GM19025 (cell line): Measurements from ENCODE around the gene CNGA3.
"Not testable (repeated sequence)": the region's sequence is repeated elsewhere in the genome, so short reads cannot be mapped to it uniquely, and the experiment has no call there.

Experiments used
- ATAC-seq: cut with Tn5 transposase; IDR thresholded peaks from one replicate; pipeline ENCODE4 v1.9.1; 2021; ENCODE audit warnings: mild to moderate bottlenecking, low read depth, moderate library complexity; ENCODE audit not compliant: unreplicated experiment

CNGA3 gene

DNA sequence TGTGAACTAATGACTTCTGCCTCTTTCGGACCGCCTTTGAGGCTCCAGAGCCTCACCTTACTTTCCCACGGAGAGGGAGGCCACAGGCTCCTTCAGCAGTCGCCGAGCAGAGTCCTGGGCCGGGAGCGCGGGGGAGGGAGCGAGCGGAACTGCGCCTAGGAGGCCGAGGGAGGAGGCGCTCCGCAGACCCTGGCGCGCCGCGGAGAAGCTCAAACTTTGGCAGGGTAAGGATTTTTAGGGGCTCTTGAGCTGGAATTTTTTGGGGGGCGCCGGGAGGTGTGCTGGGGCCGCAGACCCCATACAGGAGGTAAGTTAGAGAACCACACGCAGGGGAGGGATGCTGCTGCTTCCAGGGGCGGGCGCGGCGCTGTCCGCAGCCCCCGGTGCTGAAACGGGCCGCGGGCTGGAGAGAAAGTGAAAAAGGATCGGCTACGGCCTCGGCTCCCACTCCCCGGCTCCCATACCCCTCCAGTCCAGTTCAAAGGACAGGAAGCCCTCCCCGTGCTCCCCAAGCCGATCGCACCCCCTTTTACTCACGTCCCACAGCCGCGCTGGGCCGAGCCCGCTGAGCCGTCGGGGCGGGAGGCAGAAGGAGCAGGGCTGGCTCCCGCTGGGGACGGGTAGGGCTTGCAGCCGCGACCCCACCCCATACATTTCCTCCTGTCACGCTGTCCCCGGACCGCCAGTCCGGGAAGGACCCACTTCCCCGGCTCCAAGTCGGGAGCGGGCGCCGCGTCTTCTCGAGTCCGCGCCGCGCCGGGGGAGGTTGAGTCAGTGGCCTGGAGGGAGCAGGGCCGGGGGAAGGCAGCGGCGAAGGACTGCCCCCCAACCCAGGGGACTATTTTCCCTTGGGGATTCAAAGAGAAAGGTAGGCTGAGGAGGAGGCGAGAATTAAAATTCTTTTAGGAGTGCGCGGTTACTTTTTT is at the start of gene CNGA3:
CNGA3 (plus strand) TSS at position 146 of the 926 bp plus-strand sequence. CDS start 23,520 bp downstream, outside the sequence.
- no peak for ATAC-seq

DNA sequence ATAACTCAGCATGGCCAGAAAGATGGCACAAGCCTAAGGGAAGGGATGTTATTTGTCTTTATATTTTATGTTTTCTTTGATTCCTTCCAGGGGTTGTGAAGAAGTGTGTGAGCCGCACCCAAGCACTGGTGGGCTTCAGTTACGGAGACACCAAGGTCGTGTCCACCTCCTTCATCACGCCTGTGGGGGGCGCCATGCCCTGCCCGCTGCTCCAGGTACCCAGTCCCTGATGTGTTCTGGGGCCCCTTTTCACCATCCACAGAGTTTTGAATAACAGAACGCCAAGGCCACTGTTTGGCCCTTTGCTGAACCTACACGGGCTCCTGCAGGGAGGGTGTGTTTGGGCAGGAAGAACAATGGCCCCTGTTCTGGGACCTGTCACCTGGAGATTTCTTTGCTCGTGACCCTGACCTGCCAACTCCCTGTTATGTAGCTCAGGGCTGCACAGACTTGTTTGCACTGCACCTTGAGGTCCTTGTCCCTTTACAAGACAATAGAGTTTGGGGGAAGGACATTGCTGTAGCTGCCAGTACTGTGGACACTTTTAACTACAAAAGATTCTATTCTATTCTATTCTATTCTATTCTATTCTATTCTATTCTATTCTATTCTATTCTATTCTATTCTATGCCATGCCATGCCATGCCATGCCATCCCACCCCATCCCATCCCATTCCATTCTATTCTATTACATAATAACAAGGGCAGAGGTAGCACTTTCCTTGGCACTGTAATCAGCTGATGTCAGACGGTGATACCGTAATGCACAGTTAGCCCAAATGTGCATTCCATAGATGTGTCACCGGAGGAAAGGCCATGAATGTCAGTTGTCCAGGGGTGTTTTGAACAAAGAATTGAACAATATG is 48.2 kb upstream of the CNGA3 start:
- no peak for ATAC-seq

DNA sequence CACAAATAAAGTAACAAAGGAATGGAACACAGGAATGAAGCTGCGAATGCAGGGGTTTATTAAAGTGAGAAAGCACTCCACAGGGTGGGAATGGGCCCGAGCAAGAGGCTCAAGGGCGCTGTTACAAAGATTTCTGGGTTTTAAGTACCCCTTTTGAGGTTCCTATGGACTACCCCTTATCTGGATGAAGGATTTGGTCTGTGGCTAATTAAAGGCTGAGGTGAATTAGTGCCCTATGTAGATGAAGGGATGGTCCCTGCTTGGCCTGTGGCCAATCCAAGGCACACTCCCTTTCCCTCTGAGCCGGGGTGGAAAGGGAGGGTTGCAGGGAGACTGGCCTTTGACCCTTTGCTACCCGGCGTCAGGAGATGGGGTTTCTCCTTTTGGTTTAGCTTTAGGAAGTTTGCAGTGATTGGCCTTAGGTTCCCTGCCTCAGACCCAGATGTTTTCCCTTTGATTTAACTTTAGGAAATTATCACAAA is 47.5 kb upstream of the CNGA3 start:
- no peak for ATAC-seq

DNA sequence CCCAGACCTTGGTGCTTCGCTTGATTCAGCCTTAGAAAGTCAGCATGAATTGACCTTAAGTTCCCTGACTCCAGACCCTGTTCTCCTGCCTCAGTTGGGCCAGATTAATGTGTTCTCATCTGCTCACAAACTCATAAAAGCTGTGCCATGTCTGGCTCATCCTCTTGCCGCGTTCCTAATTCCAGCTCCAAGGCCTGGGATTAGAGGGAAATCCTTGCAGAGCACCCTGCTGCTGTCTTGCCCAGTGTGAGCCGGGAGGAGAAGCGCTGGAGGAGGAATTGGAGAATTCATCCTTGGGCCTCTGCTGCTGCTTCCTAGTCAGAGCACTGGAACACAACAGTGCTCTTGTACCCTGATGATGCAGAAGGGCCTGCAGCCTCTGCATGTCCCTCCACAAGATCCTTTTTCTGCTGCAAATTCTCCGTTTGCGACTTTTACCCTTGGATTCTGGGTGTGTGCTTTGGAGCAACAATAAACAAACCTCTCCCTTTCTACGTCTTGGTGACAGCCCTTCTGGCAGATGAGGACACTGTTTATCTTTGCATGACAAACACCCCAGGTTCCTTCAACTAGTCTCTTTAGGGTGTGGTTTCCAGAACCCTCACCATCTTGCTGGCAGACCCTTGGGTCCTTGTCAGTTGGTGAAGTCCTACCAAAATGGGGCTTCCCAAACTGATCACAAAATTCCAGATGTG is 46.9 kb upstream of the CNGA3 start:
- no peak for ATAC-seq

DNA sequence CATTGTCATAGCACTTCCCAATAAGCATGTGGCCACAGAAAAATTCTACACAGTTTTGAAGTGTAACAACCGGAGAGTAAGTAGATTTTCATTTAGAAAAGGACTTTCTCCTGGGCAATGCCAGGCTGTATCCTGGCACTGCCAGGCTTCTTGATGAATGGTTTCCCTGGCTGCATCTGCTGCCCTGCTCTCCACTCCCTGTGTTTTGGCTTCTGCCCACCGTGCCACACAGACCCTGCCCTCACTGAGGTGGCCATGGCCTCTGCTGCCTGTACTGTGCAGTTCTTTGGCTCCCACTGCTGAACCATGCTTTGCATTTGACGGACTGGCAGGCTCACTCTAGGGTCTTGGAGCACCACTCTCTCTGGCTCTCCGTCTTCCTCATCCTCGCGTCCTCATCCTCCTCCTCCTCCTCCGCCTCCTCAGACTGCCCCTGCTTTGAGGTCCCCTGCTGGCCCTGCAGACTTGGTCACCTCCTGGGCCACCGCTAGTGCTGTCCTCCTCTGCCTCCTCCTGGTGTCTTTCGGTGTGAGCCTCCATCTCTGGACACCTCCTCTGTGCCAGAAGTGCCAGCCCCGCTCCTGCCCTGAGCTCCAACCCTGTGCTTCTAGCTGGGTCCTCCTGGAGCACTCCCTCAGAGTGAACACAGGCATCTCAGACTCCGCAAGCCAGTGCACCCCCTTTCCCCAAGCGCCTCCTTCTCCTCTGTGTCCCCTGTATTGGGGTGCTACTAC is 45.9 kb upstream of the CNGA3 start:
- no peak for ATAC-seq

DNA sequence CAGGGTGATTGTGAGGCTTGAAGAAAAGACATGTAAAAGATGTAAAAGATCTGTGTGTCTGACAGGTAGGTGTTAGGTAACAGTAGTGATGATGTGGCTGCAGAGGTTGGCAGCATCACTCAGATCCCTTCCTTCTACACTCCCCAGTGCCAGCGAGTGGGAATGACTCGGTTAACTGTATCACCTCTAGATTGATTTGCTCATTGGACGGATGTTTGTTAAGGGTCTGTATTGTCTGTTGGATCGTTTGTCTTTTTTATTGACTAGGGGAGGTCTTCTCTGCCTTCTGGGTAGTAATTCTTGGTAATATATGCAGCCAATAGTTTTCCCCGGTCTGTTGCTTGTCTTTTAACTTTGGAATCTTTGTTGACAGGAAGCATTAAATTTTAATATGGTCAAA is 44.8 kb upstream of the CNGA3 start:
- ATAC-seq: no peak

DNA sequence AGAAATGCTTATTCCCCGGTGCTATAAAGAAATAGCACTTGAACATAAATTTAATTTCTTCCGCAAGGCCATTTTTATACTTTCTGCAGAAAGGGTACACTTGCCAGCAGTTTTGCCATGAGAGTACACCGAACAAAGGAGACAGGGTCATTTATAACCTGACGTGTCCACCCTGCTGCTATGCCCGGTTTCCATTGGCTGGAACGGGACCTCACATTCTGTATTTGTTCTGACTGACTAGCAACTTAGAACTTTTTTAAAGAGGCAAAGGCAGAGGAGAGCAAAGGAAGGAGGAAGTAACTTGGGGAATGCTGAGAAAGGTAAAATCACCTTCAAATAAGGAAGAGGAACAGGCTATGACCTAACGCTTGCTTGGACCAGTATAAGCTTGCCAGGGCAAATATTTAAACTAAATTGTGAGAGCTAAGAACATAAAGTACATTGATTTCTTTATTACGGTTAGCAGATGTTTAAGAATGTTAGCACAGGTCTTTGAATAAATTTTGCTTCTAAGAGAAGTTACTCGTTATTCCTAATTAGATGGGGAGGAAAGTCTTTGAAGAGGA is 39.0 kb upstream of the CNGA3 start:
- not testable (repeated sequence) for ATAC-seq

DNA sequence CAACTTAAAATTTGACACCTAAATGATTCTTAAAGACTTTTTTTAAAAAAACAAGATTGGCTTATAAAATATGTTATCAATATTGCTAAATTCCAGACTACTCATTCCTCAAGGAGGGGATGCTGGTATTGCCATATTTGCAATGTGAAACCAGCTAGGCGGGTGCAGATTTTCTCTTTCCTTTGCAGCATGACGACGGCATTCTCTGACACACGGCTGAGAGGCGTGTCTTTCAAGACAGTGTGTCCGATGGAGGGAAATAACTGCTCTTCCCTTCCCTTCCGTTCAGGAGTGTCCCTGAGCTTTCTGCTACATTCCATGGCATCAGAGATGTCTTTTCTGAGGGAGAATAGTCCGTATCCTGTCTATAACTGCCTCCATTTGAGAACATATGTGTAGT is 38.2 kb upstream of the CNGA3 start:
- no peak for ATAC-seq

DNA sequence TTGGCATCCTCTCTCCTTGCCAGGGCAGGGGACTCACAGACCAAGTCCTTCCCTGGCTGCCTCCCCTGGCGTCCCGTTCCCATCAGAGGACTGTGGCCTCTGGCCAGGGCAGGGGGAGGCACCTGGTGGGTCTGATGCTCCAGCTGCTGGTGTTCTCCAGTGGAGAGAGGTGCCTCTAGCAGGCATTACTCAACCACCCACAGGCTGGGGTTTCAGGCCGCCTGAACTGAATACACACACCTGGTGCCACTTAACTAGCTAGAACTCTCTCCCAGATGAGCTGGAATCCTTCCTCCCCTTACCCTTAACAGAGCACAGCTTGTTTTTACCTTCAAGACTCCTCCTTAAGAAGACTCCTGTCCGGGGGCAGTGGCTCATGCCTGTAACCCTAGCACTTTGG is 37.7 kb upstream of the CNGA3 start:
- ATAC-seq: no peak

DNA sequence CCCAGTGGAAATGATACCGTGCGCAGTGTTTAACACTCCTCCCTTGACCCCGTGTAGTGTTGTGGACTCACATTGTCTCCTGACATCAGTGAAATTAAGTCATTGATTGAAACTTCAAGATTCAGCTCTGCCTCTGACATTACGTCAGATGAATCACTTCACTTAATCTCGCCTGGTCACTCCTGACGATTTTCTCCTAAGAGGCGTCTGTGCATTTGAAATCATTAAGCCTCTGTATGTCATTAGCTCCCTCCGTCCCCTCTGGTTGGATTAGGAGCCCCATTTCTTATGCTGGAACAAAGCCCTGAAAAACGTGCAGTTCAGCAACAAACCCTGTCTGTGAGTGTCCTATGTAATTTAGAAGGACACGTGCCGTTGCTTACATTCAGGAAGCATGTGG is 36.7 kb upstream of the CNGA3 start:
- no peak for ATAC-seq

DNA sequence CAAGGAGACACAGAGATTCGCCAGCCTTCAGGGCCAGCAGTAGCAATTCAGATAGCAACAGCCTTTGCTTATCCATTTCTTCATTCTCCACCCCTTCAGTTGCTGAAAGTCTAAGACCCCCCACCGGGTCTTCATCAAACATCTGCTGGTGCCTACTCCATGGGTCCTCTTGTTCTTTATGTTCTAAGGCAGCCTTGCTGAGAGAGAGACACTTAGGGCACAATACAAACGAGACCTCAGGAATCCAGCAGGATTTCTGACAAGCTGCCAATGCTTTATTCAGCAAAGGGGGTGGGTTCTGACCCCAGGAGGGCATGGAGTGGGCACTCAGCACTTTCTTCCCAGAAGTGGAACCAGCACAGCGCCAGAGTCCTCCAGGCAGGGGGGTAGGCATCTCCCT is 36.2 kb upstream of the CNGA3 start:
- ATAC-seq: no peak

DNA sequence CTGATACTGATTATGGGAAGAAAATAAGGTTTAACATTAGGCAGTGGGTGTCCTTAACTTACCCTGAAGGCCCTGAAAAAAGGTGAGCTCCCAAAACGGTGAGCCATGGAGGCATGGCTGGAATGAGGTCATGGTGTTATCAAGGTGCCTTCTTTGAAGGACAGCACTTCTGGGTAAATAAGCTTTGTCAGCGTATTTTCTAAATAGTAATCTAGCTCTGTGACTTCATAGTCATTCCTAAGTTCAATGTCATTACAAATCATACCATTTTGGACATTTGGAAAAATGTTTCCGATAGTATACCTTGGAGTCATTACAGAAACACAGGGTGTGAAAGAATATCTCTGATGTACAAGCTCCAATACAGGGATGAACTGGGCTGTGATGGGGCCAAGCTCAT is 35.2 kb upstream of the CNGA3 start:
- ATAC-seq: no peak

DNA sequence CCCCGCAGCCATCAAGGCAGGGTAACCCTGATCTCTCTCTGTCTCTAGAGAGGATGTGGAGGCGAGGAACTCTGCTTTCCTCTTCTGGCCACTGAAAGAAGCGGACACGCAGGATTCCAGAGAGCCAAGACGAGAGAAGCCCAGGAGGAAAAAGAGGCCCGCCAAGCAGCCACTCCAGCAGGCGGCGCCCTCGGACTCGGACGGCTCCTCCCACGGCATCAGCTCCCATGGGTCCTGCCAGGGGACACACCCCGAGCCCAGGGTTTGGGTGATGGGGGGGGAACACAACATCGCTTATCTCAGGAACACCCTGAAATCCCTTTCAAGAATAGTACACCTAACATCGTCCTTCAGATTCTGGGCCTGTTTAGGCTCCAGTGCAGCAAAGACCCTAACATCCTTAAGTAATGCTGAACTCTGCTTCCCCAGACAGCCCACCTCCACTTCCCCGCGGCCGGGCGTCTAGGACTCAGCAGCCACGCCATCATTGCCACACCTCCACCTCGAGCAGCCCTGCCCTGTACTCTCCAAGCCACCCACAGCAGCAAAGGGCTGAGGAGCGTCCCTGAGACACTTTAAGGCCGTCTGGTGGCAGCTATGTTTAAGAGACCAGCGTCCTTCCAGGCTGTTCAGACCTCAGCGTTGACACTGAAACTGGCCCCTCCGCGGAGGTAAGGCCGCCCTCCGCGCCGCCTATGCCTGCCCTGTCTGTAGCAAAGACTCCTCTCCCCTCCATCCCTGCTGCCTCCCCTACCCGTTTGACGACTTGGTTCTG is 34.3 kb upstream of the CNGA3 start:
- no peak for ATAC-seq

DNA sequence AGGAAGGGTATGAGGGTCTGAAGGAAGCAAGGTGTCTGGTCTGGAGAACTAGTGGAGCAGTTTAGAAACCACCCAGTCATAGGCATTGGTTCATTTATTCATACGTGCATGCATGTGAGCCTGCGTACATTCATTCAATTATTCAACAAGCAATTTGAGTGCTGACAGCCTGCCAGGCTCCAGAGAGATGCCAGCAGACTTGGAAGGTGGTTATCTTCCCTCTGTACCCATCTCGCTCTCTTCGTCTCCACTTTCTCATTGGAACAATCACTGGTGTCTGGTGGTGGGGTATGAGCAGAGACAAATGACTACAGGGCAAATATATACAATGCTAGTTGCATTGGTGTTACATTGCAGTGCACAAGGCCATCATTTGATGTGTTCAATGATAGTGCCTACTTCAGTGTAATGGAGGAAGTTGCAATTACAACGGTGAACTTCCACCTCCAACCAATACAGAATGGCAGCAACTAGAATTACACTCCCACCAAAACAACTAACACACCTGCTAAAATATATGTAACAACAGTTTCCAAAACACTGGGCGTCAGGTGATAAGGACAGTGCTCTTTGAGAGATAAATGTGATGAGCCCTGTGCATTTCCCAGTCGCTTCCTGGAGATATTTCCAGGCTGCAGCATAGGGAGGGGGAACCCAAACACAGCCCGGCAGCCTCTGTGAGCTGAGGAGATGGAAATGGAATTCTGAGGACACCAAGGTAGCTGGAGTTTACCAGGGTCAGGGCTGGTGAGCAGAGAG is 32.6 kb upstream of the CNGA3 start:
- ATAC-seq: no peak

DNA sequence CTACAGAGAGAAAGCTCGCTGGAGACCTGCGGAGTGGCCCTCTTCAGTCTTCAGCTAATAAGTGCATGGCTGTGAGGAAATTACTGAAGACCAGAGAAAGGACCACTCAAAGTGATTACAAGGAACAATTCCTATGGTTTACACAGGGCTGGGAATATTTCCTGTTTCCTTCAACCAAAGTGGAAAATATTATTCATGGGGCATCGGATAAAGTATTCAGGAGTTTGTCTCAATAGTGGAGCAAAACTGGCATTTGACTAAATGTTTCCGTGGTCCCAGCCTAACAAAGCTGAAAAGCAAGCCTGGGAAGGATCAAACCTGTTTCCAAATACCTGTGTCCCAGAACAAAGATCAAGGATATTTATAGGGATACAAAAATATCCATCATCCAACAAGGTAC is 32.0 kb upstream of the CNGA3 start:
- ATAC-seq: no peak

DNA sequence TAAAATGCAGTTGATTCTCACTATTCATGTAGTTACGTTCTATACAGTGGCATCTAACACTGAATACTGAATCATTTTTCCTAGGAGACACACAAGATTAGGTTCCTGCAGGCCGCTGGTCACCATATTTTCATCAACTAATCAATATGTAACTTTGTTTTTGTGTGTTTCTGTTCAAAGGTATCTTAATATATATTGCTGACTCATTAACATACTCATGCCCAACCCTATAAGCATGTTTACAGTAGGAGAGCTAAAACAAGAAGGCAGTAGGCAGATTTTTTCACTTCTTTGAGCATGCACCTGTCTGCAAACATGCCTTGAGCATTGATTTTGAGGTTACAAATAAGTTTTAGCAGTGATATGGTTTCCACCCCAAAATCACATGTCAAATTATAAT is 30.3 kb upstream of the CNGA3 start:
- no peak for ATAC-seq

DNA sequence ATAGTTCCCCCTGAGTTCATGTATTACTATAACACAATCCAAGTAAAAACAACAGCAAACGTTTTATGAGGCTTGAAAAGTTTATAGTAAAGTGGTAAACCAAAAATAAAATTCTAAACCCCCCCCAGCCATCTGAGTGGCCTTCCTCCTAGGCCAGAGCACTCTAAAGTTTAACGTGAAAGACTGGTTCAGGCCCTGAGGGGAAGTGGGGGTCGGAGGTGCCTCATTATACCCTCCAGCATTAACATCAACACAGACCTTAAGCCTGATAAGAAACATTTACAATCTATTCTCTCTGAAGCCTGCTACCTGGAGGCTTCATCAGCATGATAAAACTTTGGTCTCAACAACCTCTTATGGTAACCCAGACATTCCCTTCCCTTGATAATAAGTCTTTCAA is 29.0 kb upstream of the CNGA3 start:
- ATAC-seq: no peak

DNA sequence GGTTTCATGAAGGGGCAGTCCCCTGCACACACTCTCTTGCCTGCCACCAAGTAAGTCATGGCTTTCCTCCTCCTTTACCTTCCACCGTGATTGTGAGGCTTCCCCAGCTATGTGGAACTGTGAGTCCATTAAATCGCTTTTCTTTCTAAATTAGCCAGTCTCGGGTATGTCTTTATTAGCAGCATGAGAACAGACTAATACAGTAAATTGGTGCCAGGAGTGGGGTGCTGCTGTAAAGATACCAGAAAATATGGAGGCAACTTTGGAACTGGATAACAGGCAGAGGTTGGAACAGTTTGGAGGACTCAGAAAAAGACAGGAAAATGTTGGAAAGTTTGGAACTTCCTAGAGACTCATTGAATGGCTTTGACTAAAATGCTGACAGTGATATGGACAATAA is 26.1 kb upstream of the CNGA3 start:
- ATAC-seq: not testable (repeated sequence)
